HUES48 (cell line): Measurements from ENCODE around the gene FGF6.

Experiments used
- H3K27ac ChIP-seq: one replicate; pipeline ENCODE4 v1.7.0; 2013; ENCODE audit warnings: low read depth, low read length, inconsistent platforms
- H3K27me3 ChIP-seq: 2 replicates; pipeline ENCODE4 v1.6.1; 2013; ENCODE audit warnings: mild to moderate bottlenecking, low read length; ENCODE audit not compliant: control insufficient read depth, insufficient read depth
- H3K36me3 ChIP-seq: 2 replicates; pipeline ENCODE4 v1.6.1; 2013; ENCODE audit warnings: low read length; ENCODE audit not compliant: control insufficient read depth, insufficient read depth
- H3K4me1 ChIP-seq: 2 replicates; pipeline ENCODE4 v1.6.1; 2013; ENCODE audit warnings: mild to moderate bottlenecking, low read length; ENCODE audit not compliant: control insufficient read depth, insufficient read depth
- H3K4me3 ChIP-seq: 2 replicates; pipeline ENCODE4 v1.5.1; 2013; ENCODE audit warnings: mild to moderate bottlenecking, low read depth, low read length
- H3K9ac ChIP-seq: 2 replicates; pipeline ENCODE4 v1.6.1; 2013; ENCODE audit warnings: mild to moderate bottlenecking, low read depth, low read length, moderate library complexity
- H3K9me3 ChIP-seq: 2 replicates; pipeline ENCODE4 v1.6.1; 2013; ENCODE audit warnings: low read length; ENCODE audit not compliant: control insufficient read depth, insufficient read depth

The FGF6 gene

GRCh38 chr12:4388662-4389061 is 57.0 kb downstream of the FGF6 start:
- Histone ChIP-seq H3K9me3 (no peaks in the 10 kb centered on the region), H3K27me3 (no peaks in the 10 kb centered on the region), H3K4me1 (no peaks in the 10 kb centered on the region), H3K36me3 (no peaks in the 10 kb centered on the region), H3K4me3 (no peak overlapping the region), H3K27ac (no peak overlapping the region), H3K9ac (no peak overlapping the region)

GRCh38 chr12:4388032-4388431 is 57.6 kb downstream of the FGF6 start:
- H3K27me3 ChIP-seq: no peaks in the 10 kb centered on the region

GRCh38 chr12:4387607-4388006 is 58.0 kb downstream of the FGF6 start:
- Histone ChIP-seq H3K27me3 (no peaks in the 10 kb centered on the region), H3K4me3 (no peak overlapping the region), H3K9me3 (no peaks in the 10 kb centered on the region), H3K36me3 (no peaks in the 10 kb centered on the region), H3K4me1 (no peaks in the 10 kb centered on the region), H3K27ac (no peak overlapping the region), H3K9ac (no peak overlapping the region)

More at GRCh38 chr12:4388032-4388431, 57.6 kb downstream of the FGF6 start:
- H3K27ac ChIP-seq: no peak overlapping the region
- no peaks in the 10 kb centered on the region for H3K4me1 ChIP-seq
- no peak overlapping the region for H3K4me3 ChIP-seq
- H3K9me3 ChIP-seq: no peaks in the 10 kb centered on the region
- H3K9ac ChIP-seq: no peak overlapping the region
- no peaks in the 10 kb centered on the region for H3K36me3 ChIP-seq

GRCh38 chr12:4386801-4387200 is 58.8 kb downstream of the FGF6 start:
- H3K4me3 ChIP-seq: no peak overlapping the region
- no peaks in the 10 kb centered on the region for H3K27me3 ChIP-seq
- no peak overlapping the region for H3K9ac ChIP-seq
- no peaks in the 10 kb centered on the region for H3K9me3 ChIP-seq
- no peaks in the 10 kb centered on the region for H3K4me1 ChIP-seq
- H3K36me3 ChIP-seq: no peaks in the 10 kb centered on the region
- no peak overlapping the region for H3K27ac ChIP-seq
